Retinal pigment epithelial cell (primary cell): Measurements from ENCODE around the gene LPAR1.
A peak's percentile ranks its signal among the peaks of the same experiment; 100 is the strongest.

Source experiments
- DNase-seq: peaks from one replicate; pipeline ENCODE4 v3.0.0-alpha.2; 2010; ENCODE audit warnings: low read depth
- H3K4me3 ChIP-seq: 2 replicates; pipeline ENCODE4 v1.5.1; 2011; ENCODE audit warnings: mild to moderate bottlenecking, low read length, control low read depth, moderate library complexity
- TF ChIP-seq, protein P1 (sequence below): conservative IDR thresholded peaks from 2 replicates; pipeline ENCODE4 v1.5.1; 2011; ENCODE audit warnings: low read depth, low read length, control low read depth, inconsistent platforms

Gene LPAR1

DNA sequence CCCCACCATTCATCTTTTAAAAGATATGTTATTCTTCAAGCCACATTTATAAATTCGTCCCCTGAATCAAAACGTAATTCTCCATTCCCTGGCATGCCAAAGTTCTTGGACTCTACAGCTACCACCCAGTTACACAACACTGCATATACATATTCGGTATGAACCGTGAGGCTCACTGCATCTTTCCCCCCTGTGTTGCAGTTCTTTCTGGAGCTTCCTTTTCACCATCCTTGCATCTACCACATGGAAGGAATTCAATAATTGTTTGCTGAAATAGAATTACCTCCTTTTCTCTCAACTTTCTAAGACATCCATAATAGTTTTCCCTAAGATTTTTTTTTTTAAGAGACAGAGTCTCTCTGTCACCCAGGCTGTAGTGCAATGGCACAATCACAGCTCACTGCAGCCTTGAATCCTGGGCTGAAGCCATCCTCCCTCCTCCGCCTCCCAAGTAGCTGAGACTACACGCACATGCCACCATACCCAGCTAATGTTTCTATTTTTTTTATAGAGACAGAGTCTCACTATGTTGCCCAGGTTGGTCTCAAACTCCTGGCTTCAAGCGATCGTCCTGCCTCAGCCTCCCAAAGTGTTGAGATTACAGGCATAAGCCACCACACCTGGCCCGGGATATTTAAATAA, 3.3 kb downstream of the LPAR1 start:
- TF ChIP-seq, protein P1, sequence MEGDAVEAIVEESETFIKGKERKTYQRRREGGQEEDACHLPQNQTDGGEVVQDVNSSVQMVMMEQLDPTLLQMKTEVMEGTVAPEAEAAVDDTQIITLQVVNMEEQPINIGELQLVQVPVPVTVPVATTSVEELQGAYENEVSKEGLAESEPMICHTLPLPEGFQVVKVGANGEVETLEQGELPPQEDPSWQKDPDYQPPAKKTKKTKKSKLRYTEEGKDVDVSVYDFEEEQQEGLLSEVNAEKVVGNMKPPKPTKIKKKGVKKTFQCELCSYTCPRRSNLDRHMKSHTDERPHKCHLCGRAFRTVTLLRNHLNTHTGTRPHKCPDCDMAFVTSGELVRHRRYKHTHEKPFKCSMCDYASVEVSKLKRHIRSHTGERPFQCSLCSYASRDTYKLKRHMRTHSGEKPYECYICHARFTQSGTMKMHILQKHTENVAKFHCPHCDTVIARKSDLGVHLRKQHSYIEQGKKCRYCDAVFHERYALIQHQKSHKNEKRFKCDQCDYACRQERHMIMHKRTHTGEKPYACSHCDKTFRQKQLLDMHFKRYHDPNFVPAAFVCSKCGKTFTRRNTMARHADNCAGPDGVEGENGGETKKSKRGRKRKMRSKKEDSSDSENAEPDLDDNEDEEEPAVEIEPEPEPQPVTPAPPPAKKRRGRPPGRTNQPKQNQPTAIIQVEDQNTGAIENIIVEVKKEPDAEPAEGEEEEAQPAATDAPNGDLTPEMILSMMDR: no peak
- H3K4me3 ChIP-seq: no peak overlapping the region
- no peak for DNase-seq

DNA sequence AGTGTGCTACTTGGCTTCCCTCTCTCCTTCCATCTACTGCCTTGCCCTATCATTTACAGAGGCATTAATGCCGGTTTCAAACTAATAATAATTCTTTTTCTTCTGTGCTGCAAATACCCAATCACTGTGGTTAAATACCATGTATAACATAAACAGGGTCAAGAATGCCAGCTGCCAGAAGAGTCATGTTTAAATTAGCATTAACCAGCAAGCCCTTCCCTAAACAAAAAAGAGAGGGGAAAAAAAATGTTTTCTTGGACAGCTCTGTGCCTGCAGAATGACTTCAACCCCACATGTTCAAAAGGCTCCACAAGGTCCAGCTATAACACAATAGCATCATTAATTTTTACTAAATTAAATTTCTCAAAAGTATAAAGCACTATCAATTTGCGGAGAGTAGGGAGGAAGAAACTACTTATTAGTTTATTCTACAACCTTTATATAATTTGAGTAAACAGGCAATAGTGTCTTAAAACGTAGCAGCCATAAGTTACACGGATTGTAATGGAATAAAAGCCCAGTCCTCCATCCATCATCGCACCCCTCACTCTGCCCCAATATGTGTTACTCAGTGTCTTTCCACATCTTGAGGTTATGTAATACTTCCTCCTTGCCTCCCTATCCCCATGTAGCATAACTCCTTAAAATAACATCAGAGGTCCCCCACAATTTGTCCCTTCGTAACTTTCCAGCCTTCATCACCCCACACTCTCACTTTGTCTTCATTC, 3.9 kb downstream of the LPAR1 start:
- TF ChIP-seq, protein P1: no peak
- DNase-seq: no peak
- no peak overlapping the region for H3K4me3 ChIP-seq

DNA sequence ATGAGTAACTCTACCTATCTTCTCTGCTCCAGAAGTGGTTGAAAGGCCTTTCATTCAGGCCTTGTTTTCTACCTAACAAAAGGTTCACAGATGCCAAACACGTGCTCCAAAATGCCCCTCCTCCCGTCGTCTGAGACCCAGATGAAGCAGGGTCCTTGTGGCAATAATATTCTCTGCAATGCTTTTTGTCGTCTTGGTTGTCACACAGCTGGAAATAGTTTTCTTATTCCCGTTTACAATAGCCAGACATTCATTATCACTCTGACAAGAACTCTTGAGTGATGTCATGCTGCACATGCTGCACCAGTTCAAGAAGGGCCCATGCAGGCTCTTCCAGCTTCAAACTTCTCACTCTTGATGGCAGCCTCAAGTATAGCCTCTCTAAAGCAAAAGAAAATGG, 7.8 kb downstream of the LPAR1 start:
- no peak overlapping the region for H3K4me3 ChIP-seq
- no peak for DNase-seq
- TF ChIP-seq, protein P1: no peak

DNA sequence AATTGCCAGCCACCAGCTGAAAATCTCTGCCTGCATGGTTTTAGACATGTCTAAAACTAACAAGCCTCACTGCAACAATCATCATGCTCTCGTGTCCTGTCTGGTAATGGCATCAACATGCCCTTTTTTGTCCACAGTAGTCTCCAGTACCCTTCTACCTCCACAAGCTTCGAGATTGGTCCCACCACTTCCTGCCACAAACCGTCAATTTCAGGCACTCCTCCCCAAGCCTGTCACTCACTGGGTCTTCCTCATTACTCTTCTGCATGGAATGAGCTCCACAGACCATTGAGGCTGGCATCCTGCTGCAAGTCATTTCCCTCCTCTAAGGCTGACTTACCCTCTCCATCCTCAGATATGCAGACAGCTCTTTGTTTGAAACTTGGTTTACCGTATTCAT, 9.0 kb downstream of the LPAR1 start:
- TF ChIP-seq, protein P1: no peak
- no peak for DNase-seq
- no peak overlapping the region for H3K4me3 ChIP-seq

DNA sequence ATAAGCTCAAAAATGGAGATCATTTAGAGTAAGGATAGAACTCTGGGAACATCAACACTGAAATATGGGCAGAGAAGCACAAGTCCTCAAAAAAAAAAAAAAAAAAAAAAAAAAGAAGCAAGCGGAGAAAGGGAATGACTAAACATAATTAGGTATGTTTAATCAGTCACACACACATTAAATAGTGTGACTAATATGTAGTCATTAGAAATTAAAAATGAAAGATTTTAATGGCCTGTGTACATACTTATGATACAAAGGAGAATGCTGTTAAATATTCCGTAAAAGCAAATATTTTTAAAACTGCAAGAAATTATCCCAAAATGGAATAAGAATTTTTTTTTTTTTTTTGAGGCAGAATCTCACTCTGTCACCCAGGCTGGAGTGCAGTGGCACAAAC, 10.5 kb downstream of the LPAR1 start:
- DNase-seq: no peak
- TF ChIP-seq, protein P1: no peak
- no peak overlapping the region for H3K4me3 ChIP-seq

DNA sequence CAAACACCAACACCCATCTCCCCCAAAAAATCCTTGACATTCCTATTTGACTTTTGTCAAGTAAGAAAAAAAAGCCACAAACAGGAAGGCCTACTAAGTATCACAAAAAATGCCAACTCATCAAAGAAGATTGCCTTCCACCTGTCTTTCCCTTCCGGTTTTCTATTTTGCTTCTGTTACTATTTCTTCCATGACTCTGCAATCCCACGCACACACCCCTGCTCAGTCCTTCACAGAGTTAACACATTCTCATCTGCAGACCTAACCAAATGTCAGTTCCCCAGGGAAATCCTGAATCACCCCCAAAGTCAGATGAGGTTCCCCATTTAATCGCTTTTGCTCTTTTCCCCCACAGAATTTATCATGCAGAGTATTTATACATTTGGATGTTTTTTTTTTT, 15.1 kb downstream of the LPAR1 start:
- no peak for DNase-seq
- TF ChIP-seq, protein P1: no peak
- H3K4me3 ChIP-seq: no peak overlapping the region

DNA sequence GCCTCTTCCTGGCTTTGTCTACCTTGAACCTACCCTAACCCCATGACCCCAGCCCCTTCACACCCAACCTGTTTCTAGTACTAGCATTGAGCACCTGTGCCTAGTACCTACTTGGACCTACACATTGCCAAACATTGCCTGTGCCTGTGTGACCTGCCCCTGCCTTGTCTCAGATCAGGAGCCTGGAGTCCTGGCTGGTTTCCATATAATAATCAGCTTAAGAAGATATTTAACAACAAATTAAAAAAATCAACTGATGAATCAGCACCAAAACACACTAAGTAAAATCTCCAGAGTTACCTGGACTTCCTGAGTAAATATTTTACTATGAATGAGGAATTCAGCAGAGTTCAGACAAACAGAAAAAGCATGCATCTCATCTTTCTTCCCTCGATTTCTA, 17.7 kb downstream of the LPAR1 start:
- no peak overlapping the region for H3K4me3 ChIP-seq
- TF ChIP-seq, protein P1: no peak
- DNase-seq: peak; percentile 65
